Nasal cavity respiratory epithelium epithelial cell of viscerocranial mucosa (primary cell): Measurements from ENCODE around the gene PYCR2. TPM values are rescaled to one million over a fixed set of nuclear protein-coding genes. Genes with fewer than 3 reads are reported as not detected.

Source experiments
- total RNA-seq: library from RNA; depleted of rRNA; stranded (reverse); fragments of >200 nt; gene quantifications from 2 replicates; pipeline ENCODE4 v1.2.3, GENCODE V29; 2014

The PYCR2 gene
- total RNA-seq: 32.2 and 36.2 TPM in 2 replicates

GRCh38 chr1:225923692-225924555, at the start of gene PYCR2:
Gene PYCR2, minus strand, starts transcription at chr1:225924250. Its CDS starts 140 bp downstream, at chr1:225924110.

GRCh38 chr1:225941187-225941941, 17.3 kb upstream of the PYCR2 start, which contains the start of gene LEFTY2:
Gene LEFTY2, minus strand, starts transcription at chr1:225941220. Its CDS starts 80 bp downstream, at chr1:225941140.

GRCh38 chr1:225888898-225889601, 35.0 kb downstream of the PYCR2 start, which contains the start of gene LEFTY1:
Gene LEFTY1, minus strand, starts transcription at chr1:225889146. Its CDS starts 80 bp downstream, at chr1:225889066.

GRCh38 chr1:225881959-225882693, 41.9 kb downstream of the PYCR2 start, which contains the start of gene TMEM63A:
Gene TMEM63A, minus strand, starts transcription at chr1:225882380. Its CDS starts 4,800 bp downstream, at chr1:225877580.

Other genes starting within 250 kb of the PYCR2 start
- gene SRP9, start 146.4 kb downstream of the PYCR2 start, total RNA-seq: 192 and 219 TPM in 2 replicates
- 6.5 and 40.4 TPM in 2 replicates for gene EPHX1, start 114.1 kb downstream of the PYCR2 start, total RNA-seq
- gene TMEM63A, start 41.9 kb downstream of the PYCR2 start, total RNA-seq: 4.4 and 14.7 TPM in 2 replicates
- not detected in 2 replicates for gene LEFTY1, start 35.1 kb downstream of the PYCR2 start, total RNA-seq
- gene LEFTY2, start 17.0 kb upstream of the PYCR2 start, total RNA-seq: not detected in 2 replicates
- gene SDE2, start 75.1 kb upstream of the PYCR2 start, total RNA-seq: 49.3 and 66.6 TPM in 2 replicates
- gene H3-3A, start 138.5 kb upstream of the PYCR2 start, total RNA-seq: 106 and 149 TPM in 2 replicates